GM19467 (cell line): ENCODE data around the gene FLAD1.

Source experiments
- ATAC-seq: cut with Tn5 transposase; IDR thresholded peaks from one replicate; pipeline ENCODE4 v1.9.1; 2021; ENCODE audit warnings: mild to moderate bottlenecking, moderate library complexity; ENCODE audit not compliant: unreplicated experiment

The FLAD1 gene

DNA sequence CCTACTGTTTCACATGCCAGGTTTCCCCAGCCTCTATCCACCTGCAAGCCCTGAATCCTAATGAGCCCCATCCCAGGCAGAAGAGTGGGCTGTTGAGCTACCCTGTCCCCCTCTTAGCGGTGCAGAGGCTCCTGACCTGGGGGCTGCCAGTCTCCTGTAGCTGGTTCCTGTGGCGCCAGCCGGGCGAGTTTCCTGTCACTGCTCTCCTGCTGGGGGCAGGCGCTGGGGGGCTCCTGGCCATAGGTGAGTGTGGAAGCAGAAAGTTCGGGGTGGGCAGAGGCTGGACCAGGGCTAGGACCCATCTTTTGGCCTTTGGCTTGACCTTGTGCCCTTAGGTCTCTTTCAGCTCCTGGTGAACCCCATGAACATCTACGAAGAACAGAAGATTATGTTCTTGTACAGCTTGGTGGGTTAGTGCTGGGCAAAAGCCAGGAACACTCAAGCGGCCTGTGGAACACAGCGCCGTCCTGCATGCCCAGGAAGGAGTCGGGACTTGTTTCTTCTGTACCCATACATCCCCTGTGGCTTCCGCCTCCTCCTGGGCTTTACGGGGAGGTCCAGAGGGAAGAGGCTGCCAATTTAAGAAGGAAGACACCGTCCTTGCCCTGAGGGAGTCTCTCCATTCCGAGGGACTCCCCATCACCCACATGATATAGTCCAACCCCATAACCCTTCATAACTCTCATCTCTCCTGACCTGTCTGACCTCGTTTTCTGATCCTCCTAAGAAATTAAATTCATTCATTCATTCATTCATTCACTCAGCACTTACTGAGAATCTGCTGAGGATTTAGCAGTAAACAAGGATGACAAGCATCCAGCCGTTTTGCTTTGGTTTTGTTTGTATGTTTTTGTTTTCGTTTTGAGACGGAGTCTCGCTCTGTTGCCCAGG is 51.4 kb downstream of the FLAD1 start:
- ATAC-seq, result no peak

DNA sequence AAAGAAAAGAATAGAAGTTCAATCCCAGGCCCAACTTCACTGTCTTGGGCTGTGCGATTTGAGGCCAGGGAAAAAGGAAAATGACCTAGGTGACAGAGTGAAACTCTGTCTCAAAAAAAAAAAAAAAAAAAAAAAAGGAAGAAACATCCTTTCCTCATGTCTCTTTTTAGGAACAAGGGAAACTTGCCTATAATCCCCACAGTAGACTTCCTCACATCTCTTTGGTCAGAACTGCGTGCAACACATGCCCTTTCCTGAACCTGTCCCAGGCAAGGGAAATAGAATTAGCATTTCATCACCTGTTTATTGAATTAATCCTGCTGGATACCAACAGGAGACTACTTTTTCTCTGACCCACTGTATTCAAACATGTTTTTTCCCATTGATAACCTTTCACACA is 52.8 kb downstream of the FLAD1 start:
- ATAC-seq, result no peak

DNA sequence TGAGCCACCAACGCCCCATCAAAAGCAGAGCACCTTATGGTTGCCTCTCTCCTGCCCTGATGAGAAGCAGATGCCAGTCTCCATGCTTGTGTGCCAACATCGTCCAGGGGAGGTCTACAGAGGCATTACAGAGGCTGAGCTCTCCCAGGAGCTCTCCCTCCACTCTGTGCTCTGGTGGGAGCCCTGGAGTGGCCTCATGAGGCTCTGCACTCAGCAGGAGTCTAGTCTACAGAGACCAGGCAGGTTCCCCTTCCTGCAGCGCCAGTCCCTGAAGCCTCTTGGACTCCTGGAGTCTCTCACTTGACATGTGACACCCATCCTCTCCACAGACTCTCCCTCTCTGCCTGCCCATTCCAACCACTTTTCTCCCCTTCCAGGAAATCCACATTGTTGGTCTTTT is 53.9 kb downstream of the FLAD1 start:
- no peak for ATAC-seq

DNA sequence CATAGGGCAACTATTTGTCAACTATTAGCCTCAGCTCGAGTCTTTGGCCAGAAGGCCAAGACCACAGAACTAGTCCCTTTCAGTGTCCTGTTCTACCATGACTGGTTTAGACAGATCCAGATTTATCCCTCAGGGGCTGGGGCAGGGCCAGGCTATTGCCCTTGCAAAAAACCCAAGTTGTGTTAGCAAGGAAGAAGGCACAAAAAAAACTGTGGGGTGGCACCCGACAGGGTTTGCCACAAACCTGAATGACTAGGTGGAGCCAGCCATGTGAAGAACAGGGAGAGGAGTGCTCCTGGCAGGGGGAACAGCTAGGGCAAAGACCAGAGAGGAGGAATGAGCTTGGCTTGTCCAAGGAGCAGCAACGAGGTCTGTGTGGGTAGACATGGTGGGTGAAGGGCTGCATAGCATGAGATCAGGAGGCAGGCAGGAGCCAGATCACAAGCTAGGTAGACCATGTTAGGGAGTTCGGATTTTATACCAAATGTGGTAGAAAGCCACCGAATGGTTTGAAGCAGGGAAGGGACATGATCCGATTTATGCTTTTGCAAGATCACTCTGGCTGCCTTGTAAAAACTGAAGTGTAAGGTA is 54.8 kb downstream of the FLAD1 start:
- ATAC-seq, result no peak

DNA sequence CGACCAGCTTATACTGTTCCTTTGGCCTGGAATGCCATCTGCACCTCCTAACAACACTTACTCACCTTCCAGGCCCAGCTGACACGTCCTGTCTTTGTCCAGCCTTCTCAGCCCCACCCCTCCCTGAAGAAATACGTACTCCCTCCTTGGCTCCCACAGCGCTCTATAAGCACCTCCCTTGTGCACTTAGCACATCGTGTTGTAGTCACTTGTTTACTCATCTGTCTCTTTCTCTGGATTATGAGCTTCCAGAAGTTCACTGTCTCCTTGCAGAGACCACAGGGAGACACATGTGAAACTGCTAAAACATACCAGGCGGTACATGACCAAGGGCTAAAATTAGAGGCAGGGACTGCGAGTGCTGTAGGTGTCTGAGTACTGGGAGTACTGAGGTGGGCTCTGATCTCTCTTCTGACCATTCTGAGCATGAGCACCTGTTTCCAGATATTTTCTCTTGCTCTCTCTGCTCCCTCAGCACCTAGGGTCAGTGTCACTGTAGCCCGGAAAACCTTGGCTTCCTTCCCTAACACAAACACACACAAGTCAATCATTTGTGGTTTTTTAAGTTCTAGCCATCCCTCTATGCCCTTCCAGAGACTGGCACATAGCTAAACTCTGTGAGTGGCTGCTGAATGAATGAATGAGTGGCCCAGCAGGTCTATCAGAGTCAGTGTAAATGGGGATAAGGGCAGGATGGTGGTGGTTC is 55.6 kb downstream of the FLAD1 start:
- ATAC-seq, result no peak

DNA sequence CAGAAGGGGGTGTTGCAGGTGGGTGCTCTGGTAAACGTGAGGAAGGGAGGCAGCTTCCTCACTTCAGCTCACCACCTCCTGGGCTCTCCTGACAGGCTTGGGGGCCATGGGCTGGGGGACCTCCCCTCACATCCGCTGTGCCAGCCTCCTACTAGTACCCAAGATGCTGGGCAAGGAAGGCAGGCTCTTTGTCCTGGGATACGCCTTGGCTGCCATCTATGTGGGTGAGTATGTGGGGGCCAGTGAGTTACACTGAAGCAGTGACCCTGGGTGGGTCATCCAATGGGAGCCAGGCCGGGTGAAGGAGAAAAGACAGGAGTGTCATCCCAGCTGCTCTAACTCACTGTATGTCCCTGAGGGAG is 56.1 kb downstream of the FLAD1 start:
- ATAC-seq, result no peak

DNA sequence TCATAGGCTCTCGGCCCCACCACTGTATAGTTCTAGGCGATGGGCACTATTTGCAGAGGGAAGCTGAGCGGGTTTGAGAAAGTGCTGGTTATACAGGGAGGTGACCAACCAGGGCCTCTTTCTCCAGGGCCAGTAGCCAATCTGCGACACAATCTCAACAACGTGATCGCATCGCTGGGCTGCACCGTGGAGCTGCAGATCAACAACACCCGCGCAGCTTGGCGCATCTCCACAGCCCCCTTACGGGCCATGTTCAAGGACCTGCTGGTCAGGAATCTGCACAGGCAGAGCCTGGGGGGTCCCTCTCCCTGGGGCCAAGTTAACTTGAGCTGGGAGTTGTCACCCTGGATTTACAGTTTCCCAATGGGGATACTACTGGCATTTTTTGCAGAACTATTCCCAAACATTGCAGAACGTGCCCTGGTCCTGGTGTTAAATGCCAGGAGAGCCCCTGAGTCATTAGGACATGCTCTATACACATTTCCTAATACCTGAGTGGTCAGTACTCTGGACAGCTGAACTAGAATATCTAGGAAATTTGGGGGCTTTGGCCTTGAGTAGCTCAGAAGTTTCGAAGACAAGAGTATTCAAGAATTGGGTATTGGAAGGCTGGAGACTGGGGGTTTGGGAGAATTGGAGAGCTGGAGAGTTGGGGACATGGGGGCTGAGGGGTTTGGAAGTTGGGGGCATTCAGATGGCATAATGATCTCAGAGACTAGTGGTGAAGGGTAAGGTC is 57.4 kb downstream of the FLAD1 start:
- no peak for ATAC-seq
